Bone marrow (tissue), 2 donors: ENCODE data around the gene COL23A1.
"Not testable (repeated sequence)": the region's sequence is repeated elsewhere in the genome, so short reads cannot be mapped to it uniquely, and the experiment has no call there.

Experiments
- DNase-seq, 2 donors: peaks; one replicate each; lab custom pipeline; 2025; lab: John Stamatoyannopoulos, UW

Gene COL23A1

DNA sequence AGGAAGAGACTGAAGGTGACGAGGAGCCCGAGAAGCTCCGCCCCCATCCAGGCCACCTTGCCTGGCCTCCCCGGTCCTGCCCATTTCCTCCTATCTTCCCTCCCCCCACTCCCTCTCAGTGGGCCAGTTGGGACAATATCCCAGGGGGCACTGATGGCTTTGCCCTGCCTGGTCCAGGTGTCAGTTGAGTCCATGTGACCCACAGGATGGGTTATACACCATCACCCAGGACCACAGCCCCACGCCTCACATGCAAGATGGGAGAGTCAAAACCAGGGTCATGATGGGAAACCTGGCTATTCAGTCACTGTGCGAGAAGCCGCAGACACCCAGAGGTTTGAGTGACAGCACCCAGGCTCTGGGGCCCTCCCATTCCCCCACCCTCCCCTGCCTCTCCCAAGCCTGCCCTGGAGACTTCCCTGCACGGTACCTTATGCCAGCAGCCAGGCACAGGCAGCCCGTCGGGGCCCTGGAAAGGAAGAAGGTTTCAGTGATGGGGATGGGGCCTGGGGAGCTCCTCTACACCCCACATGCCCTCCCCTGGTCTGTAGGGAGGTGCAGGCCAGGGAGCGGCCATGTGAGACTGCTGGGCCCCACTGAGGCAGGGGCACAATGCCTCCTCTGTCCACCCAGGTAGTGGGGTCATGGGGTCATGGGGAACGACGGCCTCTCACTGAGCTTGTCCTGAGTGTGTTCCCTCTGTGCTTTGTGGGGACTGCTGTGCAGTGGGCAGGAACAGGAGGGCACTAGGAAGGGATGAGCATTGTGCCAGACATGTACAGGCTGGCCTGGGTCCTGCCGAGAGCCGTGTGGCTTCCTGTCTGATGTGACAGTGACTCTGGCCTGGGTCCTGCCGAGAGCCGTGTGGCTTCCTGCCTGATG is 351.2 kb downstream of the COL23A1 start:
- peak in 1 of 2 donors; percentile 40 for DNase-seq

DNA sequence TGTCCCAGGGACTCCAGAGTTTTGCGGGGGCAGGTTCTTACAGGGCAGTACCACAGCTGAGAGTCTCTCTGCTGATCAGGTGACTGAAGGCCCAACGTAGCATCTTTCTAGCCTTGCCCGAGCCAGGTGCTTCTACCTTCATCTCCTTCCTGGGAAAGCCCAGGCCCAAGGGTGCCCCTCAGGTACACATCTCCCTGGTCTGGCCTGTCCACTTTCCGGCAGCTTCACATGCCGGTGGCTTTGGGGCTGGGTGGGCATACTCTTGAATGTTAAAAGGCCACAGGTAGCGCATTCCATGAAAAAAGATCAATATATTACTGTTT is 351.9 kb downstream of the COL23A1 start:
- DNase-seq: no peak

GRCh38 chr5:178237431-178238312 is 352.5 kb downstream of the COL23A1 start:
- no peak for DNase-seq

GRCh38 chr5:178236679-178237078 is 353.5 kb downstream of the COL23A1 start:
- peak in 1 of 2 donors; percentile 22 for DNase-seq

GRCh38 chr5:178236126-178236525 is 354.1 kb downstream of the COL23A1 start:
- DNase-seq: no peak

GRCh38 chr5:178235588-178235974 is 354.6 kb downstream of the COL23A1 start:
- DNase-seq: no peak

GRCh38 chr5:178234750-178235587 is 355.2 kb downstream of the COL23A1 start:
- peak; percentile 28 to 71 for DNase-seq

DNA sequence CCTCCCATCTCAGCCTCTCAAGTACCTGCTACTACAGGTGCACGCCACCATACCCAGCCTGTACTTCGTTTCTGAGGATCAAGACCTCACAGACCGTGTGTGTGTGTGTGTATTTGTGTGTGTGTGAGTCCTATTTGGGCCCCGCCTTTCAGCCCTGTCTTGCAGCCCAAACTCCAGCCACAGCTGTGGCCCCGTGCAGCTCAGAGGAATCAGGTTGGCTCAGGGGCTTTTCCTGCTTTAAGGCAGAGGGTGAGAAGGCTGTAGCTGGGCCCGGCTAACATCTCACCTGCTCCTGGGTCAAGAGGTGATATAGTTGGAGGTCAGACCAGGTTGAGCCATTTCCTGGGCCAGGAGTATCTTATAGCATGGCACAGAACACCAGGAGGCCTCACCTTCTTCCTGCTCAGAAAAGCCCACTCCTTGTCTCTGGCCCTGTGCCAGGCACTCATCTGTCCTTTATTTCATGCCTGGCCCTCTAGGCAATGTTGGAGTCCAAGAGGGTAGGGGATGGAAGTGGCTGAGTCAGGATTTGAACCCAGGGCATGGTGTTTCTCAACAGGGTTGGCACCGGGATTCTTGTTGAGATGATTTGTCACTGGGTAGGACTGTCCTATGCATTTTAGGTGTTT is 356.0 kb downstream of the COL23A1 start:
- DNase-seq: no peak

DNA sequence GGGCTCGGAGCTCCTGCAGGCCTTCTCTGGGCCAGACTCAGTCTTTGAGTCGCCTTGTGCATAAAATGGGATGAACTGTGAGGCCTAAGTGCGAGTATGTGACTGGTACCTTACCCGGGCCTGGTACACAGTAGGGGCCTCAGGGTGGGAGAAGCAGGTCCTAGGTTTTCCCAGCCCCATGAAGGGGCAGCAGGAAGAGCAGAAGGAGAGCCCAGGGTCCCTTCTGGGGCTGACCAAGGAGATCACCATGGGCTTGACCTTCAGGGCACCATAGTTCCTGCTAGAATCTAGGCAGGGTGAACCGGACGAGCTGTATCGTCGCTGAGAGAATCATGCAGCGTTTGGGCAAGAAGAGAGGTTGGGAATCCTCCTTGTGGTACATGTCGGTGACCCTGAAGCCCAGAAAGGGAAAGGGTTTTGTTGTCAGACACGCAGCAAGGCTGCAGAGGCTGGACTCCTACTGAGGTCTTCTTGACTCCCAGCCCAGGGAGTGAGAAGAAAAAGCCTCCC is 357.2 kb downstream of the COL23A1 start:
- DNase-seq: peak in 1 of 2 donors; percentile 9

GRCh38 chr5:178232124-178232919 is 357.9 kb downstream of the COL23A1 start, which contains the start of gene PHYKPL:
TSS of gene PHYKPL (minus strand) at chr5:178232802. CDS start at chr5:178232550, 252 bp downstream.
- peak in 1 of 2 donors; percentile 47 for DNase-seq

- no peak for DNase-seq
These were observed 358.6 kb downstream of the COL23A1 start for GRCh38 chr5:178231539-178232123.

GRCh38 chr5:178230879-178231538 is 359.2 kb downstream of the COL23A1 start:
- no peak for DNase-seq

- DNase-seq: no peak
These were observed 360.3 kb downstream of the COL23A1 start for GRCh38 chr5:178229861-178230260.

- DNase-seq: not testable (repeated sequence)
These were observed 361.1 kb downstream of the COL23A1 start for GRCh38 chr5:178229111-178229510.

- DNase-seq: no peak
These were observed 361.6 kb downstream of the COL23A1 start for GRCh38 chr5:178228609-178229008.

DNA sequence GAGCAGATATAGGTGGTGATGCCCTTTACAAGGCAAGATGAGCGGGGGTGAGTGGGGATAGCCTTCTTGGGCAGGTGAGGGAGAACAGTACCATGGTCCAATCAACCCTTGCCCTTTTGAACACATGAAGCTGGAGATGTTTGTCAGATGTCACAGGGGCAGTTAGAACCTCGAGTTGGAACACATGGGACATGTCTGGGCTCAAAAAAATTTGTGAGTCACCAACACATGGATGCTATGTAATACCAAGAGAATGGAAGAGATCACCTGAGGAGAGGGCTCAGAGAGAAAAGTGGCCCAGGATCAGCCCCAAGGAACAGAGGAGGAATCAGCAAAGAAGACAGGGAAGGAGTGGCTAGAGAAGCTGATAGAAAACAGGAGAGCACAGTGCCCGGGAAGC is 362.3 kb downstream of the COL23A1 start:
- no peak for DNase-seq

DNA sequence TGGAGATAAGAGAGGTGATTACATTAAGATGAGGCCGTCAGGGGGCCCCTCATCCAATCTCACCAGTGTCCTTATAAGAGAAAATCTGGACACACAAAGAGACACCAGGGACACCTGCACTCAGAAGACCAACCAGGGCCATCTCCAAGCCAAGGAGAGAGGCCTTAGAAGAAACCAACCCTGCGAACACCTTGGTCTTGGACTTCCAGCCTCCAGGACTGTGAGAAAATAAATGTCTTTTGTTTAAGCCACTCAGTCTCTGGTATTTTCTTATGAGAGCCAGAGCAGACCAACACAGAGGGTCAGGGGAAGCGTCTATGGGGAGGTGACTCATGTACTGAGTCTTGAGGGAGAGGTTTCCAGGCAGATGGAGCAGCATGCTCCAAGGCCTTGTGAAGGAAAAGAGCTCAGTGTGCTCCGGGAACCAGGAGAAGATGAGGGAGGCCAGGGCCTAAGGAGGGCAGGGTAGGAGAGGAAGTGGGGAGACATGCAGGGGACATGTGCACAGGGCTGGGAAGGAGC is 363.0 kb downstream of the COL23A1 start:
- no peak for DNase-seq

GRCh38 chr5:178225174-178225573 is 365.0 kb downstream of the COL23A1 start:
- no peak for DNase-seq

- no peak for DNase-seq
These were observed 365.8 kb downstream of the COL23A1 start for GRCh38 chr5:178224403-178224802.
